PC-3 (cell line): Measurements from ENCODE around the gene MYO3B.

Source experiments
- CTCF ChIP-seq: fragments of 300-600 bp; sonication (generic); conservative IDR thresholded peaks from 2 replicates; pipeline ENCODE4 v1.5.1; 2017; ENCODE audit warnings: antibody characterized with exemption, low read depth, mild to moderate bottlenecking, low read length
- EZH2 ChIP-seq: fragments of 300-600 bp; sonication (generic); IDR thresholded peaks from one replicate; pipeline ENCODE4 v1.6.1; 2017; ENCODE audit warnings: antibody characterized with exemption, mild to moderate bottlenecking, low read length; ENCODE audit not compliant: unreplicated experiment
- EZH2phosphoT487 ChIP-seq: fragments of 300-600 bp; sonication (generic); IDR thresholded peaks from 2 replicates; pipeline ENCODE4 v1.6.1; 2018; ENCODE audit warnings: mild to moderate bottlenecking, antibody characterized with exemption, low read length, borderline replicate concordance

DNA sequence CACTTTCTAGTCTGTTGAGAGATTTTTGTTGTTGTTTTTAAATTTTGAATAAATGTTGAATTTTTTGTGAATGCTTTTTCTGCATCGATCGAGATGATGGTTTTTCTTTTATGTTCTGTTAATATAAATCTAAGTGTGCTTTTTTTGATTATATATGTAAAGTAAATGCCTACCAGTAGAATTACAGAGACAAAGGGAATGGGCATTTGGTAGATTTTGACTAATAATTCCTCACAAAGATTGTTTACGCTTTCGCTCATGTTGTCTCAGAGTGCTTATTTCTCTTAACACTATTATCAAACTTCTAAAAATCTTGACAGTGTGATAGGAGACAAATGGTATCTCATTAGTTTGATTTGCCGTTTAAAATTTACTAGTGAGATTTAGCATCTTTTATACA is 3.7 kb downstream of the MYO3B start:
- no peak for TF ChIP-seq EZH2
- no peak for TF ChIP-seq CTCF
- TF ChIP-seq EZH2phosphoT487: no peak
